CD14-positive monocyte (primary cell): ENCODE results near the gene SINHCAF. TPM values are rescaled to one million over a fixed set of nuclear protein-coding genes. Genes with fewer than 3 reads are reported as not detected.

Source experiments
- DNase-seq, 3 donors: peaks; one replicate each; pipeline ENCODE4 v3.0.0-alpha.2; 2011 to 2022
- H2AFZ ChIP-seq: 2 replicates; pipeline ENCODE4 v1.6.0; 2012; ENCODE audit warnings: mild to moderate bottlenecking, low read depth, low read length, inconsistent platforms; ENCODE audit not compliant: insufficient read depth, poor library complexity, severe bottlenecking
- H3K27ac ChIP-seq, 2 donors: 1 replicate in 1 of 2; 2 replicates in 1 of 2; pipeline ENCODE4 v1.5.1; 2012 to 2013; ENCODE audit warnings: low read length in 2 of 2, control low read depth in 1 of 2, inconsistent platforms in 1 of 2, low read depth in 1 of 2, mild to moderate bottlenecking in 1 of 2
- H3K27me3 ChIP-seq, 2 donors: one replicate each; pipeline versions ENCODE4 v1.6.0 to v1.6.1; 2011 to 2013; ENCODE audit warnings: low read length in 2 of 2; ENCODE audit not compliant: control insufficient read depth in 2 of 2, insufficient read depth in 2 of 2
- H3K36me3 ChIP-seq, 2 donors: replicated peaks in 1 of 2; 1 replicate in 1 of 2; 2 replicates in 1 of 2; pipeline versions ENCODE4 v1.5.1 to v1.6.1; 2012 to 2013; ENCODE audit warnings: low read length in 2 of 2, control low read depth in 1 of 2, inconsistent platforms in 1 of 2, mild to moderate bottlenecking in 1 of 2; ENCODE audit not compliant: insufficient read depth in 2 of 2, control insufficient read depth in 1 of 2
- H3K4me1 ChIP-seq, 2 donors: 1 replicate in 1 of 2; 2 replicates in 1 of 2; pipeline versions ENCODE4 v1.5.1 to v1.6.1; 2012 to 2013; ENCODE audit warnings: low read length in 2 of 2, control low read depth in 1 of 2, inconsistent platforms in 1 of 2, mild to moderate bottlenecking in 1 of 2, moderate library complexity in 1 of 2; ENCODE audit not compliant: insufficient read depth in 2 of 2, control insufficient read depth in 1 of 2
- H3K4me2 ChIP-seq: replicated peaks from 2 replicates; pipeline ENCODE3; 2012; ENCODE audit warnings: low read length, moderate library complexity, mild to moderate bottlenecking; ENCODE audit not compliant: poor library complexity, severe bottlenecking; ENCODE audit errors: extremely low read depth
- H3K4me3 ChIP-seq, 3 experiments: fragments of 200-600 bp in 1 of 3; sonication (generic) in 1 of 3; replicated peaks in 1 of 3; 1 replicate in 2 of 3; 2 replicates in 1 of 3; pipeline ENCODE4 v1.5.1; 2011 to 2013; ENCODE audit warnings: low read length in 3 of 3, mild to moderate bottlenecking in 3 of 3, control low read depth in 2 of 3, low read depth in 2 of 3, inconsistent platforms in 1 of 3, moderate library complexity in 1 of 3
- H3K79me2 ChIP-seq: 2 replicates; pipeline ENCODE4 v1.6.0; 2012; ENCODE audit warnings: mild to moderate bottlenecking, control low read depth, inconsistent platforms, low read length, moderate library complexity; ENCODE audit not compliant: insufficient read depth
- H3K9ac ChIP-seq: 2 replicates; pipeline ENCODE4 v1.6.0; 2017; ENCODE audit warnings: low read length, mild to moderate bottlenecking; ENCODE audit not compliant: insufficient read depth, poor library complexity, severe bottlenecking
- H3K9me3 ChIP-seq, 2 donors: replicated peaks in 1 of 2; 1 replicate in 1 of 2; 2 replicates in 1 of 2; pipeline versions ENCODE4 v1.5.1 to v1.6.1; 2012 to 2013; ENCODE audit warnings: low read length in 2 of 2, control low read depth in 1 of 2; ENCODE audit not compliant: control insufficient read depth in 1 of 2, insufficient read depth in 1 of 2
- H4K20me1 ChIP-seq: 2 replicates; pipeline ENCODE4 v1.6.0; 2012; ENCODE audit warnings: mild to moderate bottlenecking, low read length, control low read depth, moderate library complexity; ENCODE audit not compliant: insufficient read depth
- H3K27ac Mint-ChIP-seq, 7 donors: one replicate each; pipeline ENCODE4 v1.8.0; 2020; ENCODE audit warnings: mild to moderate bottlenecking in 7 of 7, mixed read lengths in 7 of 7, moderate library complexity in 6 of 7, inconsistent platforms in 2 of 7
- H3K27me3 Mint-ChIP-seq, 3 donors: one replicate each; pipeline ENCODE4 v1.8.0; 2021 to 2022; ENCODE audit warnings: low read depth in 3 of 3, mild to moderate bottlenecking in 3 of 3, mixed read lengths in 3 of 3, moderate library complexity in 3 of 3, inconsistent platforms in 1 of 3
- H3K36me3 Mint-ChIP-seq, 2 donors: one replicate each; pipeline ENCODE4 v1.8.0; 2020; ENCODE audit warnings: mixed read lengths in 2 of 2, inconsistent platforms in 1 of 2, mild to moderate bottlenecking in 1 of 2
- H3K4me1 Mint-ChIP-seq: one replicate; pipeline ENCODE4 v1.8.0; 2020; ENCODE audit warnings: mild to moderate bottlenecking, mixed read lengths
- H3K4me3 Mint-ChIP-seq, 2 donors: one replicate each; pipeline ENCODE4 v1.8.0; 2020; ENCODE audit warnings: mild to moderate bottlenecking in 2 of 2, mixed read lengths in 2 of 2, moderate library complexity in 1 of 2
- H3K9me3 Mint-ChIP-seq, 7 donors: one replicate each; pipeline ENCODE4 v1.8.0; 2020 to 2022; ENCODE audit warnings: mixed read lengths in 7 of 7, mild to moderate bottlenecking in 6 of 7, moderate library complexity in 6 of 7, inconsistent platforms in 2 of 7
- CTCF ChIP-seq: fragments of 200-600 bp; IDR thresholded peaks from one replicate; pipeline ENCODE4 v1.8.0; 2022; ENCODE audit warnings: antibody characterized with exemption, mild to moderate bottlenecking
- WGBS: methylation state at CpG from one replicate; pipeline ENCODE4 v1.1.5; 2013; ENCODE audit warnings: missing lambda C conversion rate; ENCODE audit not compliant: insufficient coverage; 5-methylcytosine and 5-hydroxymethylcytosine counted together
- intact Hi-C, 2 donors: fragments of 100-400 bp; cut with micrococcal nuclease; formaldehyde crosslinking; loops; one replicate each; pipeline versions ENCODE4 v1.15.0 to v1.15.1; 2023
- polyA plus RNA-seq, 3 donors: library from polyadenylated mRNA; depleted of rRNA in 1 of 3; unstranded in 2 of 3; stranded (reverse) in 1 of 3; fragments of 300-500 nt in 2 of 3; fragments of >200 nt in 1 of 3; fragmentation: Illumina TruSeq in 2 of 3; gene quantifications; 1 replicate in 2 of 3; 2 replicates in 1 of 3; pipeline ENCODE4 v1.2.3, GENCODE V29; 2012 to 2021

The SINHCAF gene
- polyA plus RNA-seq, 3 donors = 14.2 to 20.2 (median 20.1) TPM

GRCh38 chr12:31289441-31289840 lies 36.5 kb downstream of the SINHCAF start:
- Mint-ChIP-seq H3K27me3 (no peaks in the 10 kb centered on the region), H3K27ac (peak overlapping the region in 1 of 7 donors; percentile 24)

GRCh38 chr12:31288381-31288780 lies 37.6 kb downstream of the SINHCAF start:
- no peaks in the 10 kb centered on the region for H3K4me1 ChIP-seq
- peak overlapping the region in 4 of 7 donors; percentile 49 to 73 (median 64) for H3K27ac Mint-ChIP-seq
- intact Hi-C loops = no loop called here

More at GRCh38 chr12:31289441-31289840, 36.5 kb downstream of the SINHCAF start:
- H3K4me3 ChIP-seq = no peak overlapping the region
- no CpG with 5 or more reads among the region's 2 CpGs for WGBS
- no peaks in the 10 kb centered on the region for H3K4me1 Mint-ChIP-seq
- no peak for DNase-seq
- intact Hi-C loops = no loop called here
- no peaks in the 10 kb centered on the region for H3K27me3 ChIP-seq
- H3K4me2 ChIP-seq = no peak overlapping the region
- peaks cover 3% of the 10 kb centered on the region for H3K79me2 ChIP-seq
- TF ChIP-seq CTCF = no peak
- peaks cover 79 to 94% of the 10 kb centered on the region in 2 donors for H3K36me3 Mint-ChIP-seq
- H3K9ac ChIP-seq = no peak overlapping the region
- H3K9me3 ChIP-seq = no peaks in the 10 kb centered on the region
- no peak overlapping the region for H2AFZ ChIP-seq
- H3K27ac ChIP-seq = no peak overlapping the region
- no peaks in the 10 kb centered on the region for H4K20me1 ChIP-seq
- H3K4me1 ChIP-seq = no peaks in the 10 kb centered on the region
- H3K4me3 Mint-ChIP-seq = no peak overlapping the region
- H3K36me3 ChIP-seq = peaks cover 68 to 97% of the 10 kb centered on the region in 2 donors
- H3K9me3 Mint-ChIP-seq = no peaks in the 10 kb centered on the region

More at GRCh38 chr12:31288381-31288780, 37.6 kb downstream of the SINHCAF start:
- DNase-seq = no peak
- Mint-ChIP-seq H3K9me3 (no peaks in the 10 kb centered on the region), H3K27me3 (no peaks in the 10 kb centered on the region), H3K4me3 (no peak overlapping the region), H3K36me3 (peaks cover 79 to 94% of the 10 kb centered on the region in 2 donors), H3K4me1 (no peaks in the 10 kb centered on the region)
- Histone ChIP-seq H3K27ac (peak overlapping the region in 1 of 2 donors; percentile 1), H3K36me3 (peaks cover 68 to 97% of the 10 kb centered on the region in 2 donors), H4K20me1 (no peaks in the 10 kb centered on the region), H3K4me2 (no peak overlapping the region), H3K9ac (no peak overlapping the region), H3K79me2 (peaks cover 3% of the 10 kb centered on the region), H3K4me3 (no peak overlapping the region), H2AFZ (no peak overlapping the region), H3K27me3 (no peaks in the 10 kb centered on the region), H3K9me3 (no peaks in the 10 kb centered on the region)
- TF ChIP-seq CTCF = no peak
- no CpG with 5 or more reads among the region's 2 CpGs for WGBS
